Stimulated activated CD4-positive, alpha-beta T cell treated with anti-CD3 and anti-CD28 coated beads, Interleukin-4, amount 100 ng/mL, for 1 hour (primary cell): Measurements from ENCODE around the gene RLF.

Experiments
- DNase-seq: peaks from one replicate; pipeline ENCODE4 v3.0.0-alpha.2; 2020

Gene RLF

DNA sequence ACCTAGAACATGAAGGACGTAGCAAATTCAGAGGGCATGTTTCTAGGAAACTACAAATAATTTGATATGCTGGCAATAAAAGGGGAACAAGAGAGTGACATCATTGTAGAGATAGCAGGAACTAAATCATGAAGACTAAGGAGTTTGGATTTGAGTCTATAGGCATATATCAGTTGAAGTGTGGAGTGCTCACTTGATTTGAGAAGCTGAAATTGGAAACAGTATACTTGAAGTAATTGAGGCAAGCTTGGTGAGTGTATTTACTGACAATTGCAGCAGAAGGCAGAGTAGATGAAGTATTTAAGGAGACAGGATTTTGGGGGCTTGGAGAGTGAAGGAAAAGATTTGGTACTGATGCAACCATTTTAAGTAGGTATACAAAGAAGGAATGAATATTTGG, 80.2 kb downstream of the RLF start:
- no peak for DNase-seq

DNA sequence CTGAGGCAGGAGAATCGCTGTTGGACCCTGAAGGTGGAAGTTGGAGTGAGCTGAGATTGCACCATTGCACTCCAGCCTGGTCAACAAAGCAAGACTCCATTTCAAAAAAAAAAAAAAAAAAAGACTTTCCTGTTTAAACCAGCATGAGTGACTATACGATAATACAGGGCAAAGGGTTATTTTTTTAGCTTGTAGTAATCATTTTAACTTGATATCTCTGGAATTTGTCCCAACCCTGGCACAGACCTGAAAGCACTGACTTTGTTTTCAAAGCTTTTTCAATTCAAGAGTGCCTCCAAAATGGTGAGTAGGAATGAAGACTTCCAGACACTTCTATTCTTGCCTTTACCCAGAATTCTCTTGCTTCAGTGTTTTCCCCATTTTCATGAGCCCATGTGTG, 82.2 kb downstream of the RLF start:
- DNase-seq = no peak

DNA sequence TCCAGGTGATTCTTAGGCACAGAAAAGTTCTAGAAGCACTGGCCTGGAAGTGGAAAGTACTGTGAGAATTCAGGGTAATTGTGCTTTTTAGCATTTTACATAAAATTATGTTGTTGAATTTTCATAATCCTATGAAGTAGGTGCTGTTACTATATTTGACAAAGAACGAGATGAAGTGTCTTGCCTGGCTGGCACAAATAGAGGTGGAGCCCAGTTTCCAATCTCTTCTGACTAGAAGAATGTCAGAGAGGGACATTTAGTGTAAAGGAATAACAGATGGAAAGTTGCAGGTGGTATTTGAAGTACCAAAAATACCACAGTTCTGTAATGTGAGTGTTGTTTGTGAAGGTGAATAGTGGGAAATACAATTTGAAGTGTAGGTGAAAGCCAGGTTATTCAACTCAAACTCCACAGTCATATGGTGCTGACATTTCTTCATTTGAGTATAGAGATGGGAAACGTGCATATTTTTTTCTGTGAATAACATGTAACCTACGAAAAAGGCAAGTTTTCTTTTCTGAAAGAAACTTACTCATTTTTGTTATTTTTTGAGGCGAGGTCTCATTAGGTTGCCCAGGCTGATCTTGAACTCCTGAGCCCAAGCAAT, 83.1 kb downstream of the RLF start:
- DNase-seq = no peak

DNA sequence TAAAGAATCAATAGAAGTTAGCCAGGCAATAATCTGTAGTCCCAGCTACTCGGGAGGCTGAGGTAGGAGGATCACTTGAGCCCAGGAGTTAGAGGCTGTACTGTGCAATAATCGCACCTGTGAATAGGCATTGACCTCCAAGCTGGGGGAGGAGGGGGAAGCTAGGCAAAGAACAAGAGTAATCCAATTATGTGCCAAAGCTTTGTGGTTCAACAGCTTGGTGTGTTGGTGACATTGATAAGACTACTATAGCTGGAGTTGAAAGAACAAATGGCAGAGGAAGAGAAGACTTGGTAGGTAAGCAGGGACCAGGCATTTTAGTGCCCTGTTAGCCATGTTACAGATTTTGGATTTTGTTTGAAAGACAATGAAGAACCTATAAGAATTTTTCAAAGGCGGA, 84.5 kb downstream of the RLF start:
- no peak for DNase-seq

DNA sequence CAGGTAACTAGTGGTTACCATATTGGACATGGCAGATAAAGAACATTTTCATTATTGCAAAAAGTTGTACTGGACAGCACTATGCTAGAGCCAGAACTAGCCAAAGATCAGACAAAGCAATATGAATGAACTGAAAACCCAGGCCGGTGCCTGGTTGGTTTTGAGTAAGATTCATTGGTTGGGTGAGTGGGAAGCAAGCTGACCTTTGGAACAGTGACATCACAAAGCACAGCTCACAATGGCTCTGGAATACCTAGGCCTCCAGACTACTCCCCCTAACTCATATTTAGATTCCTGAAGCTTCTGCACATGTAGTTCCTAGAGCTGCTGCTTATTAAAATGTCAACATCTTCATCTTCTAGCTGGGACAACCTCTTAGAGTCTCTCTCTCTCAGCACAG, 86.5 kb downstream of the RLF start, which contains the start of gene TMCO2:
Gene TMCO2, plus strand, starts transcription at position 283 of the 400 bp plus-strand sequence. Its CDS starts 57 bp downstream, at position 340.
- DNase-seq = no peak

DNA sequence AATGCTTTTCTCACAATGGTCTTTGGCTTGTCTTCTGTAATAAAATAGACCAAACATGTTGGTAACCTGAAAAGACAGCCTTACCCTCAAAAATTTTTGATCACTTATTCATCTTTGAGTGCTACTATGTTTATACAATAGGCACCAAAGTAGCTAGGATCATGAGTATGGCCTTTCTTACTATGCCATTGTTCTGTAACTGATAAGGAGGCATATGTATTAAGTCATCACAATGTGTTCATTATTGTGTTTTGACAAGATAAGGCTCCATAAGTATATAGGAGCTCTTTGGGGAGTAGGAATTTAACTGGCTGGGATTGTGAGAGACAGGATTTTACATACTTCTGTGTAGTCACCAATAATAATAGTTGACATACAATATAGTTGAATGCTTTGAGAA, 87.2 kb downstream of the RLF start:
- no peak for DNase-seq

DNA sequence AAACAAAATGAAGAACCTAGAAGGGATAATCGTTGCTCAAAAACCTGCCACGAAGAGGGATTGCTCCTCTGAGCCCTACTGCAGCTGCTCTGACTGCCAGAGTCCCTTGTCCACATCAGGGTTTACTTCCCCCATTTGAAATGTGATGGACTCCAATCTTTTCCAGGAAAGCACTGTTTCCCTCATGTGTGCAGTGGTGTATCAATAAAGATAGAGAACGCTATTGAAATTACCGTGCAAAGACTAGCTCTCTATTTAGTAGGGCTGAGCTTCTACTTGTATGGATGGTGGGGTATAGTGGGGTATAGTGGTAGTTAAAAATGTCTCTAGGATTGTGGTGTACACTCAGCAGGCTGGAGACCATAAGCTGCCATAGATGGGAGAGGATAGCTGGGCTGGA, 90.3 kb downstream of the RLF start:
- DNase-seq = no peak

DNA sequence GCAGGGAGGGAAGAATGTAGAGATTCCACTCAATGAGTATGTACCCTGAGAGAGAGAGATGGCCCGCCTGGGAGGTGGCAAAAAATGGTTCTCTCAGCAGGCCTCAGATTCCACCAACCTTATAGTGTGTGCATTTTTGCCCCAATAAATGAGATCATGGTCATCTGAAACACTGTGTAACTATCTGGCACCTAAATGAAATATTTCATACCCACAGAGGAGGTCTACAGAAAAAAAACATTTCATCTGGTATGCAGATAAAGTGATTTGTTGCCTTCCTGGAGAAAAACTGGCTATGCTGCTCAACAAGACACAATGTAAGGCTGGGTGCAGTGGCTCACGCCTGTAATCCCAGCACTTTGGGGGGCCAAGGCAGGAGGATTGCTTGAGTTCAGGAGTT, 91.4 kb downstream of the RLF start:
- no peak for DNase-seq

DNA sequence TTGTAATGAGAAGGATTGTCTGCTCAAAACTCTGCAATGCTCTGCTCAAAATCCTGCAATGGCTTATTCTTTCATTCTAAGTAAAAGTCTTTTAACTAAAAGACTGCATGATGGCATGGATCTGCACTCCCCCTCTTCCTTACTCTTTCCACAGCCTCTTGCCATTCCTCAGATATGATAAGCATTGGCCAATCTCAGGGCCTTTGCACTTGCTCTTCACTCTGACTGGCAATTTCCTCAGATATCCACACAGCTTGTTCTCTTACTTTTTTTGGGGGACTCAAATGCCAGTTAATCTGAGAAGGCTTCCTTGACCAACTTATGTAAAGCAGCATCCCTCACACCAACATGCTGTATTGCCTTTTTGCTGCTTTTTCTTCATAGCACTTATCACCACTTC, 94.0 kb downstream of the RLF start:
- no peak for DNase-seq

DNA sequence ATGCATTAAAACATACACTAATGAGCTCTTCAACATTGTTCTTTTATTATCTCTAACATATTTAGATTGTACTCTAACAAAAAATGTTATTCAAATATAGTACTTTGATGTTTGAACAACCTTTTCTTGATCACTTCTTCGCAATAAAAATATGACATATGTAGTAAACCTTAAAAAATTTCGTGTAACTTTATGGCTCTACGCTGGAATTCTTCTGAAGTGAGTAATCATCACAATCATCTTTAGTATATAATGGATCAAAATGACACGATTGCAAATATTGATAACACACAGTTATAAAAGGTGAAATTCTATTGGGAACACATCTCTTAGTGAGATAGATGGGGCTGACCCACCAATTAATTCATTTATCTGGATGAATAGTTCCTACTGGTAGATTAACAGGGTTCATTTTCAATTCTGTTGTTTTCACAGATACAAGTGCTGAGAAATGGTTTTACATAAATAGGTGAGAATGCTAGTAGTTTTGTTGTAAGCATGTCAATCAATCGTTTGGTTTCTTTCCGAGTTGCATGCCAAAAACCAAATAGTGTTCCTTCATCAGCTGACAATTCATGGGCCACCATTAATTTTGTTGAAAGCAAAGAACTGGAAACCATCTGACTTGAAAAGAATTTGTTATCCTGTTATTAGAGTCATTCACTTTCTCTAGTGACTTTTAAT, 95.4 kb downstream of the RLF start:
- no peak for DNase-seq

DNA sequence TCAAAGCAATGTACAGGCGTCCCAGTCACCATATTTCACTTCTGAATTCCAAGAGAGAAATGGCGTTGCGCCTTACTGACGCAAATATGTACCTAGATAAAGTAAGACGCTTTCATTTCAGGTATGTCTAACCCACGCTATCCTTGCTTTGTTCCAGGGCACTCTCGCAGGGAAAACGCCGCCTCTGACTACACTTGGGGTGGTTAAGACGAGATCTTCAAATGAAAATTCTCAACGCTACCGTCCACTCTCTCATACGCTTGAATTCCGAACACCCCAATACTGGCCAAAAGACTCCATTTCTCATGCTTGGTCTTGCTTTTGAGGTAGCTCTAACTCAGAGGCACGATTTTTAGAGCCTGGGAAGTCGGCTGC, 96.1 kb downstream of the RLF start:
- no peak for DNase-seq

DNA sequence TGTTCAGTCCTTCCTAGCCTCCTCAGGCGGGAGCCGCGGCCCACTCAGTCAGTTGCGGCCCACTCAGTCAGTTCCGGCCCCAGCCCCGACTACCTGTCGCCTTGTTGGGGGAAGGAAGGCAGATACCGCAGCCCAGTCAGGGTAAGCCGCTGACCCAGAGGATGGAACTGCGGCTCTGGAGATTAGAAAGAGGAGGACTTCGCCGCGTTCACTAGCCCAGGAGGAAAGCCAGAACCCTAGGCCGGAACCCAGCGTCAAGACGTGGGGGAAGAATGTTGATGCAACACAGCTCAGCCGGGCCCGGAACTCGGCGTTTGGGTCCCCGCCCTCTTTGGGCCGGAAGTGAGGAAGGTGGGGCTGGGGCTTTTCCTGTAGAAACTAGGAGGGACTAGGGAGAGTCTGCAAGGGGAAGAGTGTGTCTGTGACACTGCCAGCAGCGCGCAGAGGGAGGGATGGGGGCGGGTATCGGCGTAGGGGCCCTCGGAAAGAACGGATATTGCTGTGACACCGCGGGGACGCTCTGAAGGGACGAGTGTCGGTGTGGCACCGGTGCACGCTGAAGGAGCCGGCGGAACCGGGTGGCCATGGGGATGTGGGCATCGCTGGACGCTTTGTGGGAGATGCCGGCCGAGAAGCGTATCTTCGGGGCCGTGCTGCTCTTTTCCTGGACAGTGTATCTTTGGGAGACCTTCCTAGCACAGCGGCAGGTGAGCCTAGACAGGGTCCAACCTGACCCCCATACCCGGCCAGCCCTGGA, 96.7 kb downstream of the RLF start, which contains the start of gene ZMPSTE24:
Gene ZMPSTE24, plus strand, starts transcription at position 549 of the 757 bp plus-strand sequence. Its CDS starts 36 bp downstream, at position 585.
- peak; percentile 91 for DNase-seq

DNA sequence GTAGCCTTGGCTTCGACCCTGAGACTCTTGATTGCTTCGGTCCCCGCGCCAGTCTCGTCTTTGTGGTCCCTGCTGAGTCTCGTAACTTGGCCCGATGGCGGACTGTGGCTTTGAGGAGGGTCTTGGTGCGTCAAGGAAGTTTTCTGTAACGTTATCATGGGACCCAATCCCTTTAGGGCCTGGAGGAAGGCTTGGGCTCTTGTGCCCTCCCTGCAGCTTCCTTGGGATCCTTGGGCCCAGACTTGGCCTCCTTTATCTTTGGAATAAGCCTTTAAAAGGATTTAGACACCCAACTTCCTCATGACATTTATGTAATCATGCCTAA, 97.2 kb downstream of the RLF start:
- DNase-seq = no peak

DNA sequence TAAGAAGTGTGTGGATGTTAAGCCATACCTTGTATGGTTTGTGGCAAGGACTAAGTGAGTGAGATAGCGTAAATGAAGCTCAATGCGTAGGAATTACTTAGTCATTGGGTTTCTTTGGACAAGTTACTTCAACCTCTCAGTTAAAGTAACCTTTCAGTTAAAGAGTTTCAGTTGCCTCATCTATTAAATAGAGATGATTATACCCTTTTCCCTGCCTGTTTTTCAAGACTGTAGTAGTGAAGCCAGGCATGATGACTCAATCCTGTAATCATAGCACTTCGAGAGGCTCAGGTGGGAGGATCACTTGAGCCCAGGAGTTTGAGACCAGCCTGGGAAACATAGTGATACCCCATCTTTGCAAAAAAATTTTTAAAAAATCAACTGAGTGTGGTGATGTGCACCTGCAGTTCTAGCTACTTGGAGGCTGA, 103.2 kb downstream of the RLF start:
- no peak for DNase-seq

DNA sequence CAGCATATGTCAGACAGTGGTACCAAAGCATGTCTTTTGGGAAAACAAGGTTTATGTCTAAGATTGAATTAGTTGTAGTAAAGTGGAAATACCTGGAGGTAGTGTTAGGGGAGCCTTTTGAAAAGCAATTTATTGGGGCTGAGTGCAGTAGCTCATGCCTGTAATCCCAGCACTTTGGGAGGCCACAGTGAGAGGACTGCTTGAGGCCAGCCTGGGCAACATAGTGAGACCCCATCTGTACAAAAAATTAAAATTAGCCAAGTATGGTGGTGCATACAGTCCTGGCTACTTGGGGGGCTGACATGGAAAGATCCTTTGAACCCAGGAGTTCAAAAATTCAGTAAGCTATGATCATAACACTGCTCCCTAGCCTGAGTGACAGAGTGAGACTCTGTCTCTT, 104.1 kb downstream of the RLF start:
- DNase-seq = no peak

DNA sequence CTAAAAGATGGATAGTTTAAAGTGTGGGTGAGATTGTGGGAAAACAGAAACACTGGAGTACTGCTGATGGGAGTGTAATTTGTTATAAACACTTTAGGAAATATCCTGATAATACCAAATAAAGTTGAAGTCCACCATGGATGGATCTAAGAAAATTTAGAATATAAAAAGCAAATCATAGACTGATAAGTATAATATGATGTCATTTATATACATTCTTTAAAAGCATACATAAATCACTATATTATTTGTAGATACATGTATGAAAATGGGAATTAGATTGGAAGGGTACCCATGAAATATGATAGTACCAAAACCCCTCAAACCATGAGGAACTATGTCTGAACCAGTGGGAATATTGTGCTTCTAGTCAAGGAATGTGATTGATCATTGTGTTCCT, 104.7 kb downstream of the RLF start:
- DNase-seq = no peak

DNA sequence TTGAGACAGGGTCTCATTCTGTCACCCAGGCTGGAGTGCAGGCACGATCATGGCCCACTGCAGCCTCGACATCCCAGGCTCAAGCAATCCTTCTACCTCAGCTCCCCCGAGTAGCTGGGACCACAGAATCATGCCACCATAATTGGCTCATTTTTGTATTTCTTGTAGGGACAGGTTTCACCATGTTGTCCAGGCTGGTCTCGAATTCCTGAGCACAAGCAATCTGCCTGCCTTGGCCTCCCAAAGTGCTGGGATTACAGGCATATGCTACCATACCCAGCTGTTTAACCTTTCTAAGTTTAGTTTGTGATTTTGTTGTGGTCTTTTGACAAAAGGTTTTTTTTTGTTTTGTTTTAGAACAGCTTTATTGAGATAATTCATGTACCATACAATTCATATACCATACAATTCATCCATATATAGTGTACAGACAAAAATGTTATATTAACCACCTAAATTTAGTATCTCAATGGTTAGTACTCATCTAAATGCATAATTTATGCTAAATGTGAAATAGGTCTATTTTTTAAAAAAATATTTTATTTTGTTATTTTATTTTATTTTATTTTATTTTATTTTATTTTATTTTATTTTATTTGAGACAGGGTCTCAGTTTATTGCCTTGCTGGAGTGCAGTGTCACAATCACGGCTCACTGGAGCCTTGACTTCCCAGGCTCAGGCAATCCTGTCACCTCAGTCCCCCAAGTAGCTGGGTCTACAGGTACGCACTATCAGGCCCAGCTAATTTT, 105.8 kb downstream of the RLF start:
- DNase-seq = no peak

DNA sequence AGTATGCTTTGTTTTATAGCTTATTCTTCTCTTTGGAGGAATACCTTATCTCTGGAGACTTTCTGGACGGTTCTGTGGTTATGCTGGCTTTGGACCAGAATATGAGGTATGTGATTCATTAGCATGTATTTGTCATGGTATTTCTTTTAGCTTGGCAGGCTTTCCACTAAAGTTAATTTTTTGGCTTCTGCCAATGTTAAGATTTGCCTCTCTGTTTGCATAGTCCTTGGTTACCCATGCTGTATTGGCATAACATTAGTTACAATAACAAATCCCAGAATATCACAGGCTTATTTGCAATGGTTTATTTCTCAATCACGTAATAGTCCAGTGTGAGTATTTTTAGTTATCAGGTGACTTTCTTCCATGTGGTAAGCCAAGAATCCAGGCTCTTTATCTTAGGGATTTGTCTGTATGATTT, 106.6 kb downstream of the RLF start:
- DNase-seq = no peak

DNA sequence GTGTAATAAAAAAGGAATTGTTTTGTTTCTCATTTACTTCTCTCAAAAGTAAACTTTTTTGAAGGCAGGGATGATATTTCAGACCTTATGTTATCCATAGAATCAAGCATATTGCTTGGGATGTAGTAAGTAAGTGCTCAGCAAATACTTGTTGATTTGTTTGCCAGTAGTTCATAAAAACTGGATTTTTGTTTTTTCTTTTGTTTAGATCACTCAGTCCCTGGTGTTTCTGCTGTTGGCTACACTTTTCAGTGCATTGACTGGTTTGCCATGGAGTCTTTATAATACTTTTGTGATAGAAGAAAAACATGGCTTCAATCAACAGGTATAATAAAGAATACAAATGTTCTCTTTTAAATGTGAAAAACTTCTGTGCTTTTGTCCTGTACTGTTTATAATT, 107.0 kb downstream of the RLF start:
- DNase-seq = no peak

DNA sequence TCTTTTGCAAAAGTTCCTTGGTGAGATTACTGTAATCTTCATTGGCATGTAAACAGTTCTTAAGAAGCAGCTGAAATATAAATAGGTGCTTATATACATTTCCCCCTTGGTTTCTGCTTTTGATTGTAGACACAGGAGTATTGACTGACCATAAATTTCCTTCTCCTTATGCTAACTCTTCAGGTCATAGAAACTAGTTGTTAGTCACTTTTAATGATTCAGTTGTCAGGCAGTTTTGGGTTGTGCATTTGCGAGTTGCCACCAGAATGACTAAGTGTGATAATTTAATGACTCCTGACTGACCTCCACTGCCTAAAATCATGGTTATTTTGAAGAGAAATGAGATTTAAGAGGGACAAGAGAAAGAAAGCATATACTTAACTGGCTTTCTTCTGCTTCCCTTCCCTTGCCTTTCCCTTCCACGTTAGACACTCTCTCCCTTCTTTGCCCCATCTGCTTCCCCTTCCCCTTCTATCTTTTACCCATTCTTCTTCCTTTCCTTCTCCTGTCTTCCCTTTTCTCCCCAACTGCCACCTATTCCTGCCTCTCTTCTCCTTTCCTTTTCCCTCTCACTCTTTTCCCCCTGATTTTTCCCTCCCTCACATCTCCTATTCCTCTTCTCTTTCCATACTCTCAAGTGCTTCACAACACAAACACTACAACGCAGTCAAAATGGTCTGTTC, 109.1 kb downstream of the RLF start:
- DNase-seq = no peak

DNA sequence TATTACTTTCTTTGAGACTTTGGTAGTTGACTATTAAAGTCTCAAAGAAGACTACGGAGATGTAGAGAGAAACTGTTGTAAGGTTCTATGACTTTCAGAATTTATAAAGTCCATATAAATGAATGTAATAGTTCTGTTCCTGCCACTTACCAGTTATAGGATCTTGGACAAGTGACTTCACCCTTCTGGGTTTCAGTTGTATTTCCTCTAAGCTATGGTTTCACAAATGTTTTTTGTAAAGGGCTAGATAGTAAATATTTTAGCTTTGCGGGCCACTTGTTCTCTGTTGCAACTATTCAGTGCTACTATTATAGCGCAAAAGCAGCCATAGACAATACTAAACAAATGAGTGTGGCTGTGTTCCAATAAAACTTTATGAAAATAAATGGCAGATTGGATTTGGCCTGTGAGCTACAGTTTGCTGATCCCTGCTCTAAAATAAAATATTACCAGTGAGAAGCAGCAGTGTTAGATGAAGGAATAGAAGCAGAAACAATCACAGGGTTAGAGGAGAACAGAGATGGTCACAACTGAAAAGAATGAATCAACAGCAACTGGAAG, 111.5 kb downstream of the RLF start:
- DNase-seq = no peak

DNA sequence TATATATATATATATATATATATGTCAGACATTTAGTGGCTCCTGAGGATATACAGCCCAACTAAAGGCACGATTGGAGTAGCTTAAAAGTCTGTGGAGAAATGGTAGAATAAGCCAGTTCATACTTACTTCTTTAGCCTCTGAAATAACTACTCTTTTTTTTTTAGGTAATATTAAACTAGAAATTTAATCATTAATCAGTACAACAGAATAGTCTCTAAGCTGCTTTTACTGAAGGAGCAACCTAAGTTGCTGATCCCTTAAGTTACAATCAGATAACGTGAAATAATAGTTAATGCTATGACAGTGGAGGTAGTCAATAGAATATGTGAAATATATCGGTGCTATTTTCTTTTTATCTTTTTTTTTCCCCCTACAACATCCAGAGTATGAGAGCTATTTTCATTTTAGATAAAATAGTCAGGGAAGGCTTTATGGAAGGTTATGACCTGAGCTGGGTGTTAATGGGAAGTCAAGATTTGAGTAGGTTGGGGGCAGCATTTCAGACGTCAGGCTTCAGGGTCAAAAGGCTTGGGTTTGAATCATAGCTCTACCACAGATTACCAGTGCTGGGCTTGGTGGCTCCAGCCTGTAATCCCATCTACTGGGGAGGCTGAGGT, 112.5 kb downstream of the RLF start:
- DNase-seq = no peak
